WTC11 (cell line): ENCODE data around the gene EPB41. TPM values are rescaled to one million over a fixed set of nuclear protein-coding genes. Genes with fewer than 3 reads are reported as not detected.

ENCODE experiments used
- ATAC-seq: fragments of 200-7000 bp; cut with Tn5 transposase; 2 replicates; pipeline ENCODE4 v1.10.0; 2021; ENCODE audit warnings: mild to moderate bottlenecking, moderate library complexity
- CTCF ChIA-PET: fragments of 300-600 bp; sonication (Branson Sonifier 250); formaldehyde crosslinking; loops from one replicate; lab custom pipeline; 2021; ENCODE audit warnings: antibody characterized with exemption; lab: Charles Lee
- POLR2A ChIA-PET: fragments of 350-600 bp; sonication (Branson Sonifier 250); formaldehyde crosslinking; loops from one replicate; lab custom pipeline; 2021; ENCODE audit warnings: antibody characterized with exemption; lab: Charles Lee
- DNase-seq: peaks from one replicate; pipeline ENCODE4 v3.0.0; 2021; ENCODE audit warnings: low spot score
- H3K27ac Mint-ChIP-seq: 2 replicates; pipeline ENCODE4 v1.8.0; 2021; ENCODE audit warnings: mixed read lengths
- H3K27me3 Mint-ChIP-seq: 2 replicates; pipeline ENCODE4 v1.8.0; 2021; ENCODE audit warnings: low read depth, mild to moderate bottlenecking, moderate library complexity, mixed read lengths
- H3K36me3 Mint-ChIP-seq: 2 replicates; pipeline ENCODE4 v1.8.0; 2021; ENCODE audit warnings: mixed read lengths
- H3K4me1 Mint-ChIP-seq: 2 replicates; pipeline ENCODE4 v1.8.0; 2022; ENCODE audit warnings: mixed read lengths
- H3K4me3 Mint-ChIP-seq: 2 replicates; pipeline ENCODE4 v1.8.0; 2021; ENCODE audit warnings: mild to moderate bottlenecking, moderate library complexity, mixed read lengths
- H3K9me3 Mint-ChIP-seq: 2 replicates; pipeline ENCODE4 v1.8.0; 2021; ENCODE audit warnings: mixed read lengths
- CTCF ChIP-seq: fragments of 200-600 bp; IDR thresholded peaks from 2 replicates; pipeline ENCODE4 v1.8.0; 2022; ENCODE audit warnings: antibody characterized with exemption
- E2F1 ChIP-seq: sonication (generic); formaldehyde crosslinking; IDR thresholded peaks from 2 replicates; pipeline ENCODE4 v1.8.0; 2022; ENCODE audit warnings: mild to moderate bottlenecking, missing genetic modification reagents
- E2F5 ChIP-seq: sonication (generic); formaldehyde crosslinking; IDR thresholded peaks from 2 replicates; pipeline ENCODE4 v1.8.1; 2022; ENCODE audit warnings: mild to moderate bottlenecking, moderate library complexity, missing genetic modification reagents
- FOXJ3 ChIP-seq: sonication (generic); formaldehyde crosslinking; IDR thresholded peaks from 2 replicates; pipeline ENCODE4 v1.9.0; 2021; ENCODE audit warnings: missing genetic modification reagents, mild to moderate bottlenecking, borderline replicate concordance
- GABPB1 ChIP-seq: sonication (generic); formaldehyde crosslinking; IDR thresholded peaks from 2 replicates; pipeline ENCODE4 v1.8.1; 2023; ENCODE audit warnings: mild to moderate bottlenecking, missing genetic modification reagents
- GTF2I ChIP-seq: fragments of 250-450 bp; sonication (Bioruptor Pico); conservative IDR thresholded peaks from 2 replicates; pipeline ENCODE4 v1.4.0; 2021; ENCODE audit warnings: mild to moderate bottlenecking
- IRF2 ChIP-seq: sonication (generic); formaldehyde crosslinking; IDR thresholded peaks from 2 replicates; pipeline ENCODE4 v1.8.0; 2022; ENCODE audit warnings: low read depth, missing genetic modification reagents, borderline replicate concordance
- MLX ChIP-seq: sonication (generic); formaldehyde crosslinking; IDR thresholded peaks from 2 replicates; pipeline ENCODE4 v1.8.1; 2023; ENCODE audit warnings: mild to moderate bottlenecking, missing genetic modification reagents, moderate library complexity
- MXD4 ChIP-seq: fragments of 250-450 bp; sonication (Bioruptor Pico); IDR thresholded peaks from 2 replicates; pipeline ENCODE4 v1.8.0; 2021; ENCODE audit warnings: mild to moderate bottlenecking, moderate library complexity, borderline replicate concordance
- MYBL2 ChIP-seq: sonication (generic); formaldehyde crosslinking; IDR thresholded peaks from 2 replicates; pipeline ENCODE4 v1.8.1; 2023; ENCODE audit warnings: mild to moderate bottlenecking, moderate library complexity, missing genetic modification reagents
- NR3C1 ChIP-seq: sonication (generic); formaldehyde crosslinking; conservative IDR thresholded peaks from 2 replicates; pipeline ENCODE4 v1.8.1; 2023; ENCODE audit warnings: low read depth, mild to moderate bottlenecking, missing genetic modification reagents
- OVOL2 ChIP-seq: fragments of 250-450 bp; sonication (Bioruptor Pico); IDR thresholded peaks from 2 replicates; pipeline ENCODE4 v1.9.0; 2021; ENCODE audit warnings: mild to moderate bottlenecking, borderline replicate concordance
- TCF7 ChIP-seq: sonication (generic); formaldehyde crosslinking; IDR thresholded peaks from 2 replicates; pipeline ENCODE4 v1.8.0; 2022; ENCODE audit warnings: mild to moderate bottlenecking, low read depth, missing genetic modification reagents, moderate library complexity
- ZBTB21 ChIP-seq: sonication (generic); formaldehyde crosslinking; IDR thresholded peaks from 2 replicates; pipeline ENCODE4 v1.8.1; 2023; ENCODE audit warnings: mild to moderate bottlenecking, missing genetic modification reagents, borderline replicate concordance
- ZNF425 ChIP-seq: fragments of 250-450 bp; sonication (Bioruptor Pico); conservative IDR thresholded peaks from 2 replicates; pipeline ENCODE4 v1.9.0; 2021; ENCODE audit warnings: mild to moderate bottlenecking
- ZNF671 ChIP-seq: fragments of 250-450 bp; sonication (Bioruptor Pico); IDR thresholded peaks from 2 replicates; pipeline ENCODE4 v1.8.0; 2021; ENCODE audit warnings: mild to moderate bottlenecking
- ZSCAN18 ChIP-seq: fragments of 250-450 bp; sonication (Bioruptor Pico); IDR thresholded peaks from 2 replicates; pipeline ENCODE4 v2.1.2; 2022; ENCODE audit warnings: mild to moderate bottlenecking, moderate library complexity
- total RNA-seq: library from RNA; stranded (reverse); gene quantifications from 3 replicates; pipeline ENCODE4 v1.2.3, GENCODE V29; 2021
- TF ChIP-seq, protein P1 (sequence below): sonication (generic); formaldehyde crosslinking; IDR thresholded peaks from 2 replicates; pipeline ENCODE4 v1.8.1; 2023; ENCODE audit warnings: mild to moderate bottlenecking, moderate library complexity, missing genetic modification reagents

EPB41 gene
- total RNA-seq, 1 experiment from 2014 or later: 85.0 TPM

- CTCF ChIA-PET: interaction anchor here (0.6 to 6.3 kb wide), 6 partner anchors 55 to 238 kb away, joined by 3 to 54 read pairs (median 20); no protein-coding TSS in a partner anchor
- no peak for TF ChIP-seq MLX
- TF ChIP-seq MYBL2 (CRISPR knock-in tag): no peak
- TF ChIP-seq, protein P1, sequence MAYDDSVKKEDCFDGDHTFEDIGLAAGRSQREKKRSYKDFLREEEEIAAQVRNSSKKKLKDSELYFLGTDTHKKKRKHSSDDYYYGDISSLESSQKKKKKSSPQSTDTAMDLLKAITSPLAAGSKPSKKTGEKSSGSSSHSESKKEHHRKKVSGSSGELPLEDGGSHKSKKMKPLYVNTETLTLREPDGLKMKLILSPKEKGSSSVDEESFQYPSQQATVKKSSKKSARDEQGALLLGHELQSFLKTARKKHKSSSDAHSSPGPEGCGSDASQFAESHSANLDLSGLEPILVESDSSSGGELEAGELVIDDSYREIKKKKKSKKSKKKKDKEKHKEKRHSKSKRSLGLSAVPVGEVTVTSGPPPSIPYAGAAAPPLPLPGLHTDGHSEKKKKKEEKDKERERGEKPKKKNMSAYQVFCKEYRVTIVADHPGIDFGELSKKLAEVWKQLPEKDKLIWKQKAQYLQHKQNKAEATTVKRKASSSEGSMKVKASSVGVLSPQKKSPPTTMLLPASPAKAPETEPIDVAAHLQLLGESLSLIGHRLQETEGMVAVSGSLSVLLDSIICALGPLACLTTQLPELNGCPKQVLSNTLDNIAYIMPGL (CRISPR knock-in tag): no peak
- no peak for TF ChIP-seq OVOL2 (CRISPR knock-in tag)
- no peak for TF ChIP-seq ZBTB21 (CRISPR knock-in tag)
- no peak for TF ChIP-seq ZNF425
- no peak for TF ChIP-seq FOXJ3 (CRISPR knock-in tag)
- no peak for TF ChIP-seq ZSCAN18 (CRISPR knock-in tag)
- no peak for TF ChIP-seq E2F5 (CRISPR knock-in tag)
- TF ChIP-seq NR3C1 (CRISPR knock-in tag): no peak
- no peak for TF ChIP-seq IRF2 (CRISPR knock-in tag)
- no peak for TF ChIP-seq ZNF671 (CRISPR knock-in tag)
- no peak for TF ChIP-seq MXD4
- no peak for TF ChIP-seq TCF7 (CRISPR knock-in tag)
- no peak for TF ChIP-seq CTCF
- TF ChIP-seq GABPB1: no peak
- no peak for TF ChIP-seq E2F1 (CRISPR knock-in tag)
- TF ChIP-seq GTF2I (CRISPR knock-in tag): no peak
- DNase-seq (no peak), ATAC-seq (no peak)
- POLR2A ChIA-PET: no interaction called here
- Mint-ChIP-seq H3K4me1 (peaks cover 8% of the 10 kb centered on the region), H3K36me3 (no peaks in the 10 kb centered on the region), H3K27ac (peak overlapping the region; percentile 2; the same call in 1 of the 2 replicates), H3K4me3 (no peak overlapping the region), H3K9me3 (no peaks in the 10 kb centered on the region), H3K27me3 (peaks cover 20% of the 10 kb centered on the region)
Measured at GRCh38 chr1:29119121-29119929, 205.0 kb downstream of the EPB41 start.
